UCSD-AML1 (cell line): Measurements from ENCODE around the gene TNK2.

Experiments
- DNase-seq: peaks from one replicate; lab custom pipeline; 2025; ENCODE audit not compliant: unreplicated experiment; lab: John Stamatoyannopoulos, UW

Gene TNK2

DNA sequence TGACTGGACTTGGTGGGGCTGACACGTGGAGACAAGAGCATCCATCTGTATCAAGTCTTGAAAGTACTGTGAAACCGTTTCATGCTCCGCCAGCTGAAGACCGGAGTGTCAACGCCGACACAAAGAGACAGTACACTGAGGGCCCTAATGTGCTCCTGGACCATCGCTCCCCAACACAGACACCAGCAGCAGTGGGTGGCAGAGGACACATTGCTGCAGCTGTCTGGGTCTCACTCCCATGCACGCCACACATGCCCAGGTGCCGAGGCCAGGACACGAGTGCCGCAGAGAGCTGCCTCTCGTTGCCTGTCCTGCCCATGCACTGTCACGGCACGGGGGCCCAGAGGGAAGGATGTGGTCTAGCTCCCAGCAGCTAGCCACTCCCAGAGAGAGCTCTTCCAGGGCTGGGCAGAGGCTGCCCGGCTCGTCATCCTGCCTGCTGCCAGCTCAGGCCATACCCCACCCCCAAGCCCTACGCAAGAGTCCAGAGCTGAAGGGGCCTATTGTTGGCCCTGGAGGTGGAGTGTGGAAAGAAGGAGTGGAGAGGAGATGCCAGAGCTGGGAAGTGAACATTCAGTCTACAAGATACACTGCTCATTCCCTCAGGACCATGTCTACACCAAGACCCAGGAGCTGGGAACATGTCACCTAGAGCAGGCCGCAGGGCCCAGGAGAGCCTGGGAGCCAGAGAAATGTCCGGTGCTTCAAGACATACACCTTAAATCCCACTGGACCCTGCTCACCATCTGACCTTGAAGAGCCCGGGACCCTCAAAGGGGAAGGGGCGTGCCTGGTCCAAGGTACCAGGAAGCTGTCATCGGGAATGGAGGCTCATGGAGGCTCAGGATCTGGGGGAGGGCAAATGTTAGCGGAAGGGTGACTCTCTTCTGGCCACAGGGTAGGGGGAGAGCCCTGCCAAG is 7.7 kb downstream of the TNK2 start:
- DNase-seq: peak; percentile 92

DNA sequence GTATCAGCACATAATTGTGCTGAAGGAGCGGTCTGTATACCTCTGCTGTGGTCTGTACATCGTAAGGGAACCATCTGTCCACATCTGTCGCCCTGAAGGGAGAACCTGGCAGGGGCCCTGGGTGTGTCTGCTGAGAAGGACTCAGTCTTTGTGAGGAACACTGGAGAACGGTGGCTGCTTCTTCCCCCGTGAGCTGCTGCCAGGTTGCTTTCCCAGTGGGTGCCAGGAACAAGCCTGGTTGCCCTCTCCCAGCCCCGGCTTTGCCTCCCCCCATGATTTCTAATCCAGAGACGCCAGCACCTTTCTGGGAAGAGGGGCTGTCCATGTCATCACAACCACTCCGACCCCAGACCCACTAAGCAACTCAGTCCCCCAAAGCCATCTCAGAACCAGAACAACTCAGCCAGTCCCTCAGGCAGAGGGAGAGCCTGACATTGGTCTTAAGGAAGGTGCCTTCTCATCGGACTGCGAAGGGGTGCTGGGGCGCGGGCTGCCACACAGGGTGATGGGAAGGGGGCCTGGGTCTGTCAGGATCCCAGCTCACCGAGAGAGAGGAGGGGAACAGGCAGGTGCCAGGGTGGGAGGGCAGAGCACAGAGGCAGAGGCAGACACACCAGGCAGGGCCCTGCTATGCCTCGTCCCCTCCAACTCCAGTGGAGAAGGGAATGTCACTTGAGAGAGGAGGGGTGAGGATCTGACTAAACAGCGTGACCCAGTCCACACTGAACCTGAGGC is 8.5 kb downstream of the TNK2 start:
- no peak for DNase-seq

DNA sequence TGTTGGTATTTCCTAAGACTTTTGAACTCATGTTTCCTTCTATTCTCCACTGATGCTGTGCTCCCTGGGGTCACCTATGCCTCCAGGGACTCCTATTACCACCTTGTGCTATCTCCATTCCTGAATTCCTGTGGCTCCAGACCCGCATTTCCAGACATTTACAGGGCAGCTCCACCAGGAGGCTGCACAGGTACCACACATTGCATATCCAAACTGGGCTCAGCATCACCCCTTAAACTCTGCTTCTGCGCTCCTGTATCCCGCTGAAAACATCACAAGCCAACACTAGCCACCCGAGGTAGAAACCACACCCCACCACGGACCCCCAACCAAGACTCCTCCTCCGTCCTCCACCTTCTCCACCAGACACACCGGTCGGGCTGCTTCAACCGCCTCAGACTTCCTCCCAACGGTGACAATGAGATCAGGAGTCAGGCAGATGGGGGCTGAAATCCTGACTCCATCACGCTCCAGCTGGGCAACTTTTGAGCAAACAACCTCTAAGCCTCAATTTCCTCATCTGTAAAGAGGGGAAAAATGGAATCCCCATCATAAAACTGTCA is 10.4 kb downstream of the TNK2 start:
- DNase-seq: no peak

DNA sequence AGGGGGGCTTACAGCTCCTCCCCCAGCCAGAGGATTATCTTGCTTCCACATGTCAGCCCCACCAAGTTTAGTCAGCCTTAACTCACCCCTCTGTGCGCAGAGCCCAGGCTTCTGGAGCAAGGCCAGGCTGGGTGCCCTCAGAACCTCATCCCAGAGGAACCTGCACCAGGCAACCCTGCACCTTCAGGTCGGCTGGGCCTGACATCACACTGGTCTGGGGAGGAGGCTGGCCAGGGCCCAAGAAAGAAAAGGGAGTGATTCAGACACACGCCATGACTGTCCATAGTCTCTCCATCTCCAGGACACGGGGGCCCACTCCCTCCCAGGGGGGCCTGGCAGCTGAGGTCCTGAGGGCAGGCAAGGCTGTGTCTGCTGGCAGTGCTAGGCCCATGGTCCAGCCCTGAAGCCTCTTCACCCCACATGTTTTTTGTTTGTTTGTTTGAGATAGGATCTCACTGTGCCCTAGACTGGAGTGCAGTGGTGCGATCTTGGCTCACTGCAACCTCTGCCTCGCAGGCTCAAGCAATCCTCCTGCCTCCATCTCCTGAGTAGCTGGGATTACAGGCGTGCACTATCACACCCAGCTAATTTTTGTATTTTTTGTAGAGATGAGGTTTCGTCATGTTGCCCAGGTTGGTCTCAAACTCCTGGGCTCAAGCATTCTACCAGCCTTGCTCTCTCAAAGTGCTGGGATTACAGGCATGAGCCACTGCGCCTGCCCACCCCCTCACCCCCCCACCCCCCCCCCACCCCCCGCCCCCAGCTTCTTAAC is 11.1 kb downstream of the TNK2 start:
- no peak for DNase-seq

DNA sequence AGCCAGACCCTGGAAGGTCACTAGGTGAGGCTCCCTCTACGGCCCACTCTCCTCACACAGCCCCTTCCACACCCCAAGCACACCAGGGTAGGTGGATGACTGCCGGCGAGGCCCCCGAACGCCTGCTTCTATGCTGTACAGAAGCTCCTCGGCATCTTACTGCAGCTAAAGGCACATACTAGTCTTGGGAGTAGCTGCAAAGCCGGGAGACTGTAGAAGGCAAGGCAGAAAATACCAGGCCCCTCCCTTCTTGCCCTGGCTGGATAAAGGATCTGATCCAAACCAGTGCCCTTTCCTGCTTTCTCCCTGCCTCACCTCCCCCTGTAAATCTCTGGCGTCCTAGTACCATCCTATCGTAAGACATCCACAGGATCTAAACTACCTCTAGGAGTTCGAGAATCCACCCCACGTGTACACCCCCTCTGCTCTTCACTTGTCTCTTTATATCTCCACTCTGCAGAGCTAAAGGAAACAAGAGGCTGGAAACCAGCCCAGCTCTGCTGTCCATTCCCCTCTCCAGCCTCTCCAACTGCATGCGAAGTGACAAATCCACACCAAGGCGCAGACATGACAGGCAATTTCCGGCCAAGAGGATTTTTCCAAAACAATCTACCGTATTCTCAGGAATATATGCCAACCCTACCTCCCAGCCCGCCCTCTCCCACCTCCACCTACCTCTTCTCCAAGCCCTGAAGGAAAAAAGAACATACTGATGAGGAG is 11.8 kb downstream of the TNK2 start:
- DNase-seq: peak; percentile 50

DNA sequence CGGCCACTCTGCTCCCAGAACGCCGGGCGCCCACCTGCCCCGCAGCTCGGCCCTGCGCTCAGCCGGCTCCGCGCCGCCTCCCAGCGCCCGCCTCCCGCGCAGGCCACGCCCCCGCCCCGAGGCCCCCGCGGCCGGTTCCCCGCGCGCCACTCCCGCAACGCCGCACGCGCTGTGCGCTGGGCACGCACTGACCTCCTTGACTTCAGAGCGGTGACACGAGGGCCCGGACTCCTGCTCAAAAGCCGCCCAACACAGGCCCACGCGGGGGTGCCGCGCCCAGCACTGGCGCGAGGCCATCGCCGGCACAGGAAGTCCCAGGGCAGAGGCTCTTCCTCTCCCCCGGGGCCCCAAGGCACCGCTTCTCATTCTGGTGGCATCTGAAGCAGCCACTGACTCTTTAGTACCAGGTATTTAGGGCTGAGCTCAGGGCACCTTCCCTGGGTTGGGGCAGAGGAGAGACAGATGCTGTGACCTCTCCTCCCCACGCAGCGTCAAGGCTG is 12.4 kb downstream of the TNK2 start:
- peak; percentile 68 for DNase-seq

DNA sequence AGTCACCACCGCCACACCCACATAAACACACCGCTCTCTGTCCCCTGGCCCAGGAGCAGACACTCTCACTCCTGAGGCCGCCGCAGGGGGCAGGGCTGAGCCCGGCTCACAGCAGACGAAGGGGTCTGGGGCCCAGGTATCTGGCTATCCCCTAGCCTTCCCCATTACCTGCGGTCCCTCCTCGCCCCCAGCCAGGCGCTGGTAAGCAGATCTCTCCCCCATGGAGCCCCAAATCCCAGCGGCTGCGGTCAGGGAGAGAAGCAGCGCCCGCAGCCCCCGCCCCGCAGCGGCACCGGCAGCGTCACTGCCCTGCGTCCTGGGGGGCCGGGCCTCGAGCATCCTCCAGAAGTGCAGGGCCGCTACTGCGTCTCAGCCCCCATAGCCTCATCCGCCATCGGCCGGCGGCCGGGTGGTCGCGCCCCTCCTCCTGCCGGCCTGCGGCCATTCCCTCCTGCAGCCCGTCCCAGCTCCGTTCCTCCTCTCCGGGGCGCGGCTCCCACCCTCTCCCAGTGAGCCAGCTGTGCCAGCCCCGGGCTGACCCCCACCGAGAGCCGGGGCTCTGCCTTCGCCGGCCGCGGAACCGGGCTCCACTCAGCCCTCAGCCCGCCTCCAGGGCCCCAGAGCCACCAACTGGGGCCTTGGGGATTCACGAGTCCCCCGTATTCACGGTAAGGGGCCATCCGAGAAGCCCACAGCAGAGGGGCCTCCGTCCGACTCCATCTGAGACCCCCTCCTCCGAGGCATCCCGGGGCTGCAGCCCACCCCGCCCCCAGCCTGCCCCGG is 13.1 kb downstream of the TNK2 start:
- peak; percentile 76 for DNase-seq

DNA sequence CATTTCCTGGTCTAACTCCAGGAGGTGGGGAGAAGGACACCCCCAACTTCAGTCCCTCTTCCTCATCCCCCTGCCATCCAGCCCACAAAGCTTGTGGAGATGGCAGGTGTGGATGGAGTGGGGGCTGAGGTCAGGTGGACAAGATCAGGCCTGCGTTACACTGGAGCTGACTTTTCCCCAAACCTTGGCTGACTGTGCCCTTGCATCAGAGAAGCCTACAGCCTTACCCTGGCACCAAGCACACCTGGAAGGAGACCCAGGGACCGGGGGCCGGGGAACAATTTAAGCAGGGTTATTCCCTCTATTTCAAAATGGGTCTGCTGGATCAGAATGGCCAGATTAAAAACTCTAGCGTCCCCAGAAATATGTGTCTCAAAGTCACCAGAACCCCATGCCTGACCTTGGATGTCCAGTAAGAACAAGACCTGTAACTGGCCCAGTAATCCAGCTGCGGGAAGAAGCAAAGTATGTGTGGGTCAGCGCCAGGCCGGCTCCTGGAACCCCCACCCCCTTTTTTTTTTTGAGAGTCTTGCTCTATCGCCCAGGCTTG is 14.4 kb downstream of the TNK2 start:
- DNase-seq: no peak

DNA sequence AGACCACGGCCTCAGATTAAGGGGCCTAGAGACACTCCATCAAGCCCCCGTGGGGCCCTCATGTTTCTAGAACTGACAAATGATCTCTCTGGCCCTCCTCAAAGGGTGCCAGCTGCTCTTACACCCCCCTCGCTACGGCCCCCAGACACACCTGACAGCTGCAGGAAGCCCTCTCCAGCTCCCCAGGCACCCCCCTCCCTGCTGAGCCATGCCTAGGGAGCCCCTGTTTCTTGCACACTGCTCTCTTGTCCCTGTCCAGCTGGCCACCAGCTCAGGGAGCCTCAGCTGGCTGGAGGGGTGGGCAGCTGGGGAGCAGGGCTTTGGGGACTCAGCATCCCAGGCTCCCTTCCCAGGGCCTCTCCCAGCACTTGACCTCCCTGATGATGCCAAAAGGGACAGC is 14.8 kb downstream of the TNK2 start:
- DNase-seq: no peak

DNA sequence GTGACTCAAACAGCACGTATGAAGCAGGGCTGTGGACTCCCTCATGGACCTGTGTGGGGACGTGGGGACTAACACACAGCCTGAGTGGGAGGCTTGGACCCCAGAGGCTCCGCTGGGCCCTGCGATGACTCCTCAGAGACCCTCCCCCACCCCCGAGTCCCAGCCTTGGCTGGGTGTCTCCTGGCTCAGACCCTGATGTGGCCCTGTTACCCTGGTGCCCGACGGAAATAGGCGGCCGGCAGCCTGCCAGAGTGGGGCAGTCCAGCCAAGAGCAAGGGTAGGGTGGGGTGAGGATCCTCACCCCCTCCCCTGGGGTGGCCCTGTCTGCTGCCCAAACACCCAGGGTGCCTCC is 15.3 kb downstream of the TNK2 start:
- no peak for DNase-seq

DNA sequence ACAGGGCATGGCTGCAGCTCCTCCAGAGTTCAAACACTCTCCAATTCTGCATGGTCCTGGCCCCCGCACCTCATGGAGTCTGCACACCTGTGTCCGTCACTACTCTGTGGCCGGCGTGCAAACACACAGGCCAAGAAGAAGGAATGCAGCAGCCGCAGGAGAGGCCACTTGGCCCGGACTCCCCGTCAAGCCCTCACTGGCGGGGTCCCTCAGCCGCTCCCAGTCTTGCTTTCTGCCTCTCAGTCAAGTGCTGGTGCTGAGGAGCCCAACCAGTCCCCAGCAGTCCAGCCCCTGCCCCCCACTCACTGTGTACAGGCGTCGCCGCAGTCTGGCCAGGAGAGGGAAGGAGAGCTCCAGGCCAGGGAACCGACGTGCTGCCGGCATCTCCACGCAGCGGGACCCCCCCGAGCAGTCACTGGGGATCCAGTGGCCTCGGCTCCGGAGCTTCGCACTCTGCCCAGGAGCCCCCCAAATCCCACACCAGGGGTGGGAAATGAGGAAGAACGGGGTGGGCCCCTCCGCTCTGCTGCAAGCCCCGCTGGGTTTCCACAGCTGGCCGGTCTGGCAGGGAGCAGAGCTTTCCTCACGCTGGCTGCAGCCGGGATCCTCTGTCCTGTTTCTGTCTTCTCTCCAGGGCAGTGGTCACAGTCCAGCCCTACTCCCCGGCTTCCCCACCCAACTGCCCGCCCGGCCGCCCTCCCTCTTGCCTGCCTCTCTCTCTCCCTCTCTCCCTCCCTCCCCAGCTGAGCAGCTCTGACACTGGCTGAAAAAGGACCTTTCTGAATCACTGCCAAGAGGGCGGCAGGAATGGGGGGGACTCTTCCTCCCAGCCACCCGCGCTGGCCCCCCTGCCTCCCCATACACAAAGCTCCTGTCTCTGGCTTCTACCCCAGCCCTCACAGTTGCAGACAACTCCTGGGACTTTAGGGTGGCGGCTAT is 16.0 kb downstream of the TNK2 start:
- DNase-seq: no peak

DNA sequence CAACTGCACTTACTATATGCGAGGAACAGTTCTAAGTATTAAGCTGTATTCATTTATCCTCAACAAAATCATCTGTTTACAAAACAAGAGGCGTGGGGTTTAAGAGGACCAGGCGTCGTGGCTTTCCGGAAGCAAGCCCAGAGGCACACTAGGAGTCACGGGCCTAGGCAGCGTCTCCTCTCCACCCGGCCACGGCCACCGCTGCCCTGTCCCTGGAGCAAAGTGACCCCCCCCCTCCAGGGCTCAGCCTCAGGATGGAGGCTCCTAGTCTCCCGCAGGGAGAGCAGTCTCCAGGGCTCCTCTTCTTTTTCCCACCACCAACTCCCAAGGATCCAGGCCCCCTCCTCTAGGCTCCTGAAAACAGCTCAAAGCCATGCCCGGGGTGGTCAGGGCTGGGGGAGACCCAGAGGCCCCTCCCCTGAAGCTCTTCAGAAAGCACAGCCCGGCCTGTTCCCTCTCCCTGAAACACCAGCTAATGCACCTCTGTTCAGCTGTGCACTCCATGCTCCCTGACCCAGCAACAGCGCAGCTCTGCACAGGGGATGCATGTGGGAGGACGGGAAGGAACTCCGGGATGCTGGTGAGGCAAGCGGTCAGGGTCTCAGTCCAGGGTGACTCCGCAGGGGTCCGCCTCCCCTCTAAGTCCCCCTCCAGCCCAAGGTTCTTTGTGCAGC is 16.8 kb downstream of the TNK2 start:
- DNase-seq: no peak

DNA sequence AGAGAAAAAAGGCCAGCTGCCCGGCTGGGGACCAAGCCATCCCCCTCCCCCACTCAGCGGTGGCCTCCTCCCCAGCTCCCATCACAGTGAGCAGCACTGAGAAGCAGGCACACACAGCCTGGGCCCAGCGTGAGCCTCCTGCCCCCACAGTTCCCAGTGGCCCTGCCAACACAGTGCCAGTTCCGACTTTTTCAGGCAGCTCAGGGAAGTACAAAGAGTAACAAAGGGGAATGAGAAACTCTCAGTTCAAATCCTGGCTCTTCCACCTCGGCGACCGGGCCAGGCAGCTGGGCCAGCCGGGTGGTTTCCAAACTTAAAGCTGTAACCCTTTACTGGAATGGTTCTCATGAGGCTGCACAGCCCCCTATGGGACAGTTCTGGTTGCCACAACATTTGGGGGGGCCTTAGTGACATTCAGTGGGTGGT is 18.5 kb downstream of the TNK2 start:
- no peak for DNase-seq

DNA sequence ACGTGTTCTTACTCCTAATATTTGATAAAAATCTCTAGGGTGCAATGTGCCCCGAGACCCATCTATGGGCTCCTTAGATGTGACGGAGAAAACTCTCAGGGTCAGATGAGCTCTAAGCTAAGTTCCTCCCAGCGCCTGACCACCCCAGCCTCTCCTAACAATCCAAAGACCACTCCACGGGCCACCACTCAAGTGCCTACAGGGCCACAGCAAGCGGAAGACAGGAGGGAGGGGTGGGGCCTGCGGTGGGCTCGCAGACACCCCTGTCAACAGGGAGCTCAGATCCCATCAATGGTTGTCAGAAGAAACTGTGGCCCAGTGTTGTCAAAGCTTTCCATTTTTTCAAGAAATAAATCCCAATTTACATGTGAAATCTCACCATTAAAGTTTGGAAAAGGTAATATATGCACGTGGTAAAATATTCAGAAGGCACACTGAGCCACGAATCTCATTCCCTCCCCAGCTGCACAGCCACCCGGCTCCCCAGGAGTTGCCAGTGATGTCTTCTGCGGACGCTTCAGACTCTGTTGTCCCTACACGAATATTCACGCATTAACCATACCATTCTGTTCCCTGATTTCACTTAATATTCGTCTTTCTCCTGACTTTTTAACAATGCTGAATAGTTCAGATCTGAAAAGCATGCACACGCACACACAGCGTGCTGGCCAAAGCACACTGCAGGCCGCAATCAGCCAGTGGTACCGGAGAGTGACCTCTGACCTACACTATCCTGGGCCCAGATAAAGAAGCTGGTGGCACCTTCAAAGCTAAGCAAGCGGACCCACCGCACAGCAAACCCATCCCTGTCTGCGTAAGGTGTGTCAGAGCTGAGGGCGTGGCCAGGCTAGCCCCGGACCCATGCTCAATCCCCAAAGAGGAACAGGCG is 19.1 kb downstream of the TNK2 start:
- no peak for DNase-seq

DNA sequence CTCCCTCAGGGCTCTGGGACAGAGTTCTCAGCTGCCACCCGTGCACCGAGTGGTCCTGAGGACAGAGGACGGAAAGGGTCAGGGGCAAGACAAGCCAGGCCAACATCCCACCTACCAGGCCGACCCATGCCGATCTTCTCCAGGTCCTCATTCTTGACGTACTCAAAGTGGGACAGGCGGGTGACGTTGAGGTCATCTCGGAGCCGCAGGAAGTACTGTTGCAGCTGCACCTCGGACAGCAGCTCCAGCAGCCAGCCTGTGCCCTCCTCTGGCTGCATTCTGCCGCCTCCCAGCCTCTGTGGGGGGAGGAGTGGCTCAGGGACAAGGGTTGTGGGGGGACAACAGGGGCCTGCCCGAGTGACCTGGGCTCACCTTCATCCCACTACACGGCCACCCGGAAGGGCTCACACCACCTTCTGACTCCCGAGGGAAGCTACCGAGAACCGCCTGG is 20.0 kb downstream of the TNK2 start:
- DNase-seq: no peak

DNA sequence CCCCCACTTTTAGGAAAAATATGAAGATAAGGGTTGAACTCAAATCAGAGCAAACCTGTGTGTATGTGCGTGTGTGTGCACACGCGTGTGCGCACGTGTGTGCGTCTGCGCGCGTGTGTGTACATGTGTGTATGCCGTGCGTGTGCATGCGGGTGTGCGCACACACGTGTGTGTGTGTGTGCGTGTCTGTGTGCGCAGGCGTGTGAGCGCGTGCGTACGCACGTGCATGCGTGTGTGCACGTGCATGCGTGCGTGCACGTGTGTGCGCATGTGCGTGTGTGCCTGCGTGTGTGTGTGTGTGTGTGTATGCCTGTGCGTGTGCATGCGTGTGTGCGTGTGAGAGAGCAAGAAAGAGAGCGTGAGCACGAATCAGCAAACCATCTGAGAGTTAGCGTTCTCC is 20.7 kb downstream of the TNK2 start:
- no peak for DNase-seq
